HepG2 (cell line): Measurements from ENCODE around the gene STIP1. TPM values are rescaled to one million over a fixed set of nuclear protein-coding genes. Genes with fewer than 3 reads are reported as not detected.
A peak's percentile ranks its signal among the peaks of the same experiment; 100 is the strongest.

ENCODE experiments used
- ATM ChIP-seq: fragments of 450-650 bp; IDR thresholded peaks from 2 replicates; pipeline ENCODE4 v1.7.1; 2017; ENCODE audit warnings: mild to moderate bottlenecking, borderline replicate concordance
- CHD4 ChIP-seq: fragments of 200-600 bp; sonication (generic); IDR thresholded peaks from 2 replicates; pipeline ENCODE4 v1.7.0; 2017; ENCODE audit warnings: mild to moderate bottlenecking, low read length, borderline replicate concordance
- HINFP ChIP-seq: sonication (generic); formaldehyde crosslinking; IDR thresholded peaks from 2 replicates; pipeline ENCODE4 v1.4.0; 2020; ENCODE audit warnings: low read depth, mild to moderate bottlenecking, missing genetic modification reagents
- HOXD1 ChIP-seq: sonication (generic); formaldehyde crosslinking; IDR thresholded peaks from 2 replicates; pipeline ENCODE4 v1.5.0; 2020; ENCODE audit warnings: missing genetic modification reagents
- KLF11 ChIP-seq: IDR thresholded peaks from 2 replicates; pipeline ENCODE4 v1.6.1; 2016; ENCODE audit warnings: missing compliant biosample characterization
- KLF9 ChIP-seq: IDR thresholded peaks from 2 replicates; pipeline ENCODE4 v1.6.1; 2016; ENCODE audit warnings: low read depth
- NCOA1 ChIP-seq: sonication (generic); formaldehyde crosslinking; IDR thresholded peaks from 2 replicates; pipeline ENCODE4 v1.9.0; 2021; ENCODE audit warnings: missing genetic modification reagents
- NONO ChIP-seq, 2 experiments: fragments of 450-650 bp in 1 of 2; sonication (generic) in 1 of 2; formaldehyde crosslinking in 1 of 2; IDR thresholded peaks in 1 of 2; conservative IDR thresholded peaks in 1 of 2; 2 replicates each; pipeline versions ENCODE4 v1.6.1 to v1.8.0; 2017 to 2022; ENCODE audit warnings: mild to moderate bottlenecking in 1 of 2, missing genetic modification reagents in 1 of 2, moderate library complexity in 1 of 2
- PHF5A ChIP-seq: IDR thresholded peaks from one replicate; pipeline ENCODE4 v1.6.1; 2018; ENCODE audit warnings: low read depth, missing genetic modification reagents; ENCODE audit not compliant: unreplicated experiment
- PITX1 ChIP-seq: sonication (generic); formaldehyde crosslinking; IDR thresholded peaks from 2 replicates; pipeline ENCODE4 v1.5.1; 2020; ENCODE audit warnings: mild to moderate bottlenecking, missing genetic modification reagents
- POLR2AphosphoS5 ChIP-seq: IDR thresholded peaks from 2 replicates; pipeline ENCODE4 v1.6.1; 2012; ENCODE audit warnings: low read depth, low read length
- SALL1 ChIP-seq: sonication (generic); formaldehyde crosslinking; IDR thresholded peaks from 2 replicates; pipeline ENCODE4 v1.8.0; 2022; ENCODE audit warnings: mild to moderate bottlenecking, missing genetic modification reagents
- U2AF1 ChIP-seq: fragments of 200-400 bp; formaldehyde crosslinking; optimal IDR thresholded peaks from 2 replicates; pipeline ENCODE3; 2017; ENCODE audit warnings: mild to moderate bottlenecking, low read depth, low read length
- ZBTB20 ChIP-seq: sonication (generic); formaldehyde crosslinking; IDR thresholded peaks from 2 replicates; pipeline ENCODE4 v1.8.1; 2023; ENCODE audit warnings: missing genetic modification reagents, low read depth, mild to moderate bottlenecking, borderline replicate concordance
- ZKSCAN5 ChIP-seq: sonication (generic); formaldehyde crosslinking; IDR thresholded peaks from 2 replicates; pipeline ENCODE4 v1.5.1; 2020; ENCODE audit warnings: mild to moderate bottlenecking, missing genetic modification reagents
- ZMAT3 ChIP-seq: sonication (generic); formaldehyde crosslinking; conservative IDR thresholded peaks from 2 replicates; pipeline ENCODE4 v1.7.0; 2021; ENCODE audit warnings: missing genetic modification reagents
- ZMAT5 ChIP-seq: sonication (generic); formaldehyde crosslinking; IDR thresholded peaks from 2 replicates; pipeline ENCODE4 v1.5.0; 2020; ENCODE audit warnings: mild to moderate bottlenecking, low read depth, missing genetic modification reagents, borderline replicate concordance
- ZNF335 ChIP-seq: sonication (generic); formaldehyde crosslinking; IDR thresholded peaks from 2 replicates; pipeline ENCODE4 v1.4.0; 2020; ENCODE audit warnings: missing genetic modification reagents
- ZNF431 ChIP-seq: sonication (generic); formaldehyde crosslinking; IDR thresholded peaks from 2 replicates; pipeline ENCODE4 v1.9.0; 2022; ENCODE audit warnings: missing genetic modification reagents, low read depth, mild to moderate bottlenecking, borderline replicate concordance
- ZNF552 ChIP-seq: sonication (generic); formaldehyde crosslinking; IDR thresholded peaks from 2 replicates; pipeline ENCODE4 v1.9.0; 2022; ENCODE audit warnings: missing genetic modification reagents, mild to moderate bottlenecking, borderline replicate concordance
- ZNF569 ChIP-seq: sonication (generic); formaldehyde crosslinking; IDR thresholded peaks from 2 replicates; pipeline ENCODE4 v1.5.0; 2020; ENCODE audit warnings: mild to moderate bottlenecking, missing genetic modification reagents, moderate library complexity, borderline replicate concordance
- ZNF589 ChIP-seq: sonication (generic); formaldehyde crosslinking; conservative IDR thresholded peaks from 2 replicates; pipeline ENCODE4 v1.8.0; 2022; ENCODE audit warnings: mild to moderate bottlenecking, moderate library complexity, missing genetic modification reagents
- ZNF7 ChIP-seq: IDR thresholded peaks from 2 replicates; pipeline ENCODE4 v1.6.1; 2016; ENCODE audit warnings: missing biosample characterization, missing genetic modification reagents
- ZNF737 ChIP-seq: sonication (generic); formaldehyde crosslinking; IDR thresholded peaks from 2 replicates; pipeline ENCODE4 v1.5.0; 2020; ENCODE audit warnings: missing genetic modification reagents, mild to moderate bottlenecking, borderline replicate concordance
- ZNF891 ChIP-seq: sonication (generic); formaldehyde crosslinking; IDR thresholded peaks from 2 replicates; pipeline ENCODE4 v1.5.0; 2020; ENCODE audit warnings: mild to moderate bottlenecking, missing genetic modification reagents
- polyA plus RNA-seq, 8 experiments: library from polyadenylated mRNA; depleted of rRNA in 3 of 8; stranded (reverse) in 7 of 8; unstranded in 1 of 8; fragments of >200 nt; fragmentation: Illumina TruSeq in 4 of 8; extraction: Trizol in 4 of 8; gene quantifications; 2 replicates each; pipeline versions ENCODE4 v1.2.1 to v1.2.3, GENCODE V29; 2011 to 2016; ENCODE audit warnings: low read depth in 4 of 8, missing spikeins in 1 of 8, mixed read lengths in 1 of 8; ENCODE audit not compliant: insufficient read depth in 1 of 8
- total RNA-seq, 5 experiments: library from RNA; depleted of rRNA; stranded (reverse); fragments of >200 nt; fragmentation: Illumina TruSeq; extraction: Trizol; gene quantifications; 2 replicates each; pipeline ENCODE4 v1.2.3, GENCODE V29; 2016; ENCODE audit warnings: low read depth in 1 of 5
- TF ChIP-seq, protein P1 (sequence below): sonication (generic); formaldehyde crosslinking; IDR thresholded peaks from 2 replicates; pipeline ENCODE4 v1.4.0; 2020; ENCODE audit warnings: low read depth, mild to moderate bottlenecking, missing genetic modification reagents
- TF ChIP-seq, protein P2 (sequence below): sonication (generic); formaldehyde crosslinking; IDR thresholded peaks from 2 replicates; pipeline ENCODE4 v1.5.0; 2020; ENCODE audit warnings: missing genetic modification reagents

Gene STIP1
- total and polyA plus RNA-seq, 2 of the 13 experiments (the other 11 are each of a cell fraction or from before 2014, with no cell fraction given): 81.1 to 217 TPM

DNA sequence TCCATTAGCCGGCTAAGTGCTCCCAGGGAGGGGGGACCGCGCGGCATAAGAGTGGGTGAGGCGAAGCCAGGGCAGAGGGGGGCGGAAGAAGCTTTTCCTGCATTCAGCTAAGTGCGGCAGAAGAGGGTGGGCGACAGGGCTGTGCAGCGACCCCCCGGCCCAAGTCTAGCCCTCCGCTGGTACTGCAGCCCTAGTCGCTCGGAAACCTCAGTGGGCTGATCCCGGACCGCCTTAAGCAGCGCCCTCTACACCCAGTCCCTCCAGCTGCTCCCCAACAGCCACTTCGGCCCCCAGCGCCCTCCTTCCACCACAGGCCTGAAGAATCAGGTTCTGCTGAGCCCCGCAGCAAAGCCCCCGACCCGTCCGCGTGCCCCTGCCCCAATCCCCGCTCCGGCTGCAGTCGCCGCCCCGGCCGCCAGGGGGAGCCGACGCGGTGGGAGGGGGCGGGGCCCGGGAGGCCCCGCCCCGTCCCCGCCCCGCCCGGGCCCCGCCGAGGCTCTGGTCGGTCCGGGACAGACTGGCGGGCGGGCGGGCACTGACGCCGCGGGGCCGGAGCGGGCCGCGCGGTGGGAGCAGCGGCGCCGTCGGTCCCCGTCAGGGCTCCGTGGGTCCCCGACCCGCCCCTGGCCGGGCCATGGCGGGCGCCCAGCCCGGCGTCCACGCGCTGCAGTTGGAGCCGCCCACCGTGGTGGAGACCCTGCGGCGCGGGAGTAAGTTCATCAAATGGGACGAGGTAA, 65.2 kb downstream of the STIP1 start, which contains the start of gene PLCB3 (continued):
- TF ChIP-seq ZNF552: no peak
- no peak for TF ChIP-seq ZMAT3 (CRISPR knock-in tag)
- no peak for TF ChIP-seq ZNF335 (CRISPR knock-in tag)
- TF ChIP-seq KLF11 (CRISPR knock-in tag): no peak
- TF ChIP-seq ZNF891: no peak
- TF ChIP-seq ZNF569 (CRISPR knock-in tag): no peak
- TF ChIP-seq, protein P1, sequence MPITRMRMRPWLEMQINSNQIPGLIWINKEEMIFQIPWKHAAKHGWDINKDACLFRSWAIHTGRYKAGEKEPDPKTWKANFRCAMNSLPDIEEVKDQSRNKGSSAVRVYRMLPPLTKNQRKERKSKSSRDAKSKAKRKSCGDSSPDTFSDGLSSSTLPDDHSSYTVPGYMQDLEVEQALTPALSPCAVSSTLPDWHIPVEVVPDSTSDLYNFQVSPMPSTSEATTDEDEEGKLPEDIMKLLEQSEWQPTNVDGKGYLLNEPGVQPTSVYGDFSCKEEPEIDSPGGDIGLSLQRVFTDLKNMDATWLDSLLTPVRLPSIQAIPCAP: no peak
- no peak for TF ChIP-seq U2AF1
- TF ChIP-seq ZMAT5: no peak
- TF ChIP-seq NONO (IDR thresholded peaks at IDR 0.05): no peak
- TF ChIP-seq NONO (CRISPR knock-in tag; conservative IDR thresholded peaks at IDR 0.05): no peak
- TF ChIP-seq HOXD1 (CRISPR knock-in tag): no peak
- no peak for TF ChIP-seq PHF5A (CRISPR knock-in tag)
- no peak for TF ChIP-seq PITX1 (CRISPR knock-in tag)
- no peak for TF ChIP-seq ATM
- no peak for TF ChIP-seq ZNF431 (CRISPR knock-in tag)
- TF ChIP-seq ZBTB20 (CRISPR knock-in tag): no peak
- TF ChIP-seq ZKSCAN5: no peak
- TF ChIP-seq ZNF589 (CRISPR knock-in tag): no peak
- TF ChIP-seq SALL1 (CRISPR knock-in tag): no peak
- TF ChIP-seq POLR2AphosphoS5: 0 out of 2 replicates have a peak, but pooled peaks have one; percentile 23
- TF ChIP-seq ZNF737 (CRISPR knock-in tag): no peak
- no peak for TF ChIP-seq ZNF7
- TF ChIP-seq NCOA1 (CRISPR knock-in tag): no peak
- no peak for TF ChIP-seq CHD4
- no peak for TF ChIP-seq KLF9 (CRISPR knock-in tag)
- TF ChIP-seq, protein P2, sequence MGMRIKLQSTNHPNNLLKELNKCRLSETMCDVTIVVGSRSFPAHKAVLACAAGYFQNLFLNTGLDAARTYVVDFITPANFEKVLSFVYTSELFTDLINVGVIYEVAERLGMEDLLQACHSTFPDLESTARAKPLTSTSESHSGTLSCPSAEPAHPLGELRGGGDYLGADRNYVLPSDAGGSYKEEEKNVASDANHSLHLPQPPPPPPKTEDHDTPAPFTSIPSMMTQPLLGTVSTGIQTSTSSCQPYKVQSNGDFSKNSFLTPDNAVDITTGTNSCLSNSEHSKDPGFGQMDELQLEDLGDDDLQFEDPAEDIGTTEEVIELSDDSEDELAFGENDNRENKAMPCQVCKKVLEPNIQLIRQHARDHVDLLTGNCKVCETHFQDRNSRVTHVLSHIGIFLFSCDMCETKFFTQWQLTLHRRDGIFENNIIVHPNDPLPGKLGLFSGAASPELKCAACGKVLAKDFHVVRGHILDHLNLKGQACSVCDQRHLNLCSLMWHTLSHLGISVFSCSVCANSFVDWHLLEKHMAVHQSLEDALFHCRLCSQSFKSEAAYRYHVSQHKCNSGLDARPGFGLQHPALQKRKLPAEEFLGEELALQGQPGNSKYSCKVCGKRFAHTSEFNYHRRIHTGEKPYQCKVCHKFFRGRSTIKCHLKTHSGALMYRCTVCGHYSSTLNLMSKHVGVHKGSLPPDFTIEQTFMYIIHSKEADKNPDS (CRISPR knock-in tag): no peak
- TF ChIP-seq HINFP (CRISPR knock-in tag): no peak
